ENCODE results near the gene IP6K3. TPM values are rescaled to one million over a fixed set of nuclear protein-coding genes. Genes with fewer than 3 reads are reported as not detected.

Gene IP6K3
- total RNA-seq, 1 donor from 2014 or later, result 1.5 TPM

GRCh38 chr6:33716379-33716778, 30.3 kb downstream of the IP6K3 start:
- TF ChIP-seq CTCF (IDR thresholded peaks at IDR 0.05), result no peak
- TF ChIP-seq POLR2A (IDR thresholded peaks at IDR 0.05), result no peak
- TF ChIP-seq POLR2AphosphoS5 (IDR thresholded peaks at IDR 0.05; ENCODE audit: insufficient read depth in 1 of 2, low read depth in 1 of 2), result peak in 1 of 2 donors; percentile 20
- Histone ChIP-seq H3K27me3 (no peaks in the 10 kb centered on the region), H3K4me1 (peaks cover 32% of the 10 kb centered on the region), H3K9me3 (no peaks in the 10 kb centered on the region), H3K27ac (no peak overlapping the region), H3K36me3 (no peaks in the 10 kb centered on the region), H3K4me3 (no peak overlapping the region)
- intact Hi-C loops (cut with DNase I), result no loop called here
- no peak for DNase-seq (ENCODE audit: extremely low spot score in 2 of 2)

GRCh38 chr6:33714385-33715040, 32.2 kb downstream of the IP6K3 start:
- H3K27me3 ChIP-seq, result no peaks in the 10 kb centered on the region
- TF ChIP-seq POLR2AphosphoS5 (IDR thresholded peaks at IDR 0.05; ENCODE audit: insufficient read depth in 1 of 2, low read depth in 1 of 2), result no peak
- no peak for TF ChIP-seq POLR2A (IDR thresholded peaks at IDR 0.05)
- TF ChIP-seq CTCF (IDR thresholded peaks at IDR 0.05), result no peak
- DNase-seq (ENCODE audit: extremely low spot score in 2 of 2), result no peak
- H3K27ac ChIP-seq, result no peak overlapping the region
- no peak overlapping the region for H3K4me3 ChIP-seq
- H3K36me3 ChIP-seq, result no peaks in the 10 kb centered on the region
- H3K9me3 ChIP-seq, result no peaks in the 10 kb centered on the region
- H3K4me1 ChIP-seq, result peaks cover 48% of the 10 kb centered on the region
- intact Hi-C loops (cut with DNase I), result no loop called here

DNA sequence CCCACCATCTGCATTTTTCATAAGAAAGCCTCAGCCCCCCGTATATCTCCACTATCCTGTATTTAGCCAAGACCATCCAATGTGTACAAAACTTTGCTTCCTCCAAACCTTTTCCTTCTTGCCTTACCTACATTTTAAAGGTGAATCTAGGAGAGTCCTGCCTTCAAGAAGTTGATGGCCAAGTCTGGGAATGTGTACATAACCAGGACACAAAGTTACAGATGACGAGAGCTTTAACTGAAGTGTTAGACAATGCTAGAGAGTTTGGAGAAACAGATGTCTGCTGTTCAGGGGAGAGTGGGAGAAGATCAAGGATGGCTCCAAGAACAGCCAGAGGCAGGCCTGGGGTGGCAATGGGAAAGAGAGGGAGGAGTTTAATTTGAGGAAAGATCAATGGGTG, 32.9 kb downstream of the IP6K3 start:
- Histone ChIP-seq H3K4me1 (peaks cover 50% of the 10 kb centered on the region), H3K27ac (no peak overlapping the region), H3K9me3 (no peaks in the 10 kb centered on the region), H3K36me3 (peaks cover 0 to 6% of the 10 kb centered on the region in 2 donors), H3K27me3 (no peaks in the 10 kb centered on the region), H3K4me3 (no peak overlapping the region)
- intact Hi-C loops (cut with DNase I), result no loop called here
- no peak for TF ChIP-seq POLR2A (IDR thresholded peaks at IDR 0.05)
- no peak for TF ChIP-seq CTCF (IDR thresholded peaks at IDR 0.05)
- TF ChIP-seq POLR2AphosphoS5 (IDR thresholded peaks at IDR 0.05; ENCODE audit: insufficient read depth in 1 of 2, low read depth in 1 of 2), result no peak
- DNase-seq (ENCODE audit: extremely low spot score in 2 of 2), result no peak

DNA sequence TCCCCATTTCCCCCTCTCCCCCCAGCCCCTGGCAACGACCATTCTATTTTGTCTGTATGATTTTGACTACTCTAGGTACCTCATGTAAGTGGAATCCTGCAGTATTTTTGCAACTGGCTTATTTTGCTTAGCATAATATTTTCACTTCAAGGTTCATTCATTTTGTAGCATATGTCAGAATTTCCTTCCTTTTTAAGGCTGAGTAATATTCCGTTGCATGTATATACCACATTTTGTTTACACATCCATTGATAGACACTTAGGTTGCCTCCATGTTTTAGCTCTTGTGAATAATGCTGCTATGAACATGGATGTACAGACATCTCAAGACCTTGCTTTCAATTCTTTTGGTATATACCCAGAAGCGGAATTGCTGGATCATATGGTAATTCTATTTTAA, 33.8 kb downstream of the IP6K3 start:
- Histone ChIP-seq H3K27me3 (no peaks in the 10 kb centered on the region), H3K9me3 (no peaks in the 10 kb centered on the region), H3K4me3 (no peak overlapping the region), H3K36me3 (peaks cover 0 to 7% of the 10 kb centered on the region in 2 donors), H3K4me1 (peaks cover 42% of the 10 kb centered on the region), H3K27ac (no peak overlapping the region)
- TF ChIP-seq POLR2AphosphoS5 (IDR thresholded peaks at IDR 0.05; ENCODE audit: insufficient read depth in 1 of 2, low read depth in 1 of 2) (no peak), POLR2A (IDR thresholded peaks at IDR 0.05) (no peak), CTCF (IDR thresholded peaks at IDR 0.05) (no peak)
- intact Hi-C loops (cut with DNase I), result no loop called here
- no peak for DNase-seq (ENCODE audit: extremely low spot score in 2 of 2)

Data from vagina (tissue), 2 donors.